ENCODE data around the gene MORN2.

Gene MORN2

DNA sequence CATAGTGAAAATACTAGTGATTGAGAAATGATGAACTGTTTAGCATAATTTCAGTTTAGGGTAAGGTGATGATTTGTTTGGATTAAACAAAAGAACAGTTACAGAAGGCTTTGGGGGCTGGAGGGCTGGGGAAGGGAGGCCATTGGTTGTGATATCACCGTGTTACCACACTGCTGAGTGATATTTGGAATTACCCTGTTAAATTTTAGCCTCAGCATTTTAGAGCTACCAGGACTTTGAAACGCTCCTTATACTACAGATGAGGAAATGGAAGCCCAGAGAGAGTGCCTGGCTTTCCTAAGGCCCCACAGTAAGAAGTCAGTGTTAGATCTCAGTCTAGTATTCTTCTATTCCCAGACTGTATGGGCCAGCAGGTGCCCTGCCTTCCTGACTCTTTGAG is 29.5 kb downstream of the MORN2 start:
- H3K4me3 ChIP-seq (ENCODE audit: low read depth, low read length) = no peak overlapping the region
- in situ Hi-C loops (cut with HindIII; ENCODE audit: low sequenced_read_pairs) = no loop called here
- TF ChIP-seq, protein P1, sequence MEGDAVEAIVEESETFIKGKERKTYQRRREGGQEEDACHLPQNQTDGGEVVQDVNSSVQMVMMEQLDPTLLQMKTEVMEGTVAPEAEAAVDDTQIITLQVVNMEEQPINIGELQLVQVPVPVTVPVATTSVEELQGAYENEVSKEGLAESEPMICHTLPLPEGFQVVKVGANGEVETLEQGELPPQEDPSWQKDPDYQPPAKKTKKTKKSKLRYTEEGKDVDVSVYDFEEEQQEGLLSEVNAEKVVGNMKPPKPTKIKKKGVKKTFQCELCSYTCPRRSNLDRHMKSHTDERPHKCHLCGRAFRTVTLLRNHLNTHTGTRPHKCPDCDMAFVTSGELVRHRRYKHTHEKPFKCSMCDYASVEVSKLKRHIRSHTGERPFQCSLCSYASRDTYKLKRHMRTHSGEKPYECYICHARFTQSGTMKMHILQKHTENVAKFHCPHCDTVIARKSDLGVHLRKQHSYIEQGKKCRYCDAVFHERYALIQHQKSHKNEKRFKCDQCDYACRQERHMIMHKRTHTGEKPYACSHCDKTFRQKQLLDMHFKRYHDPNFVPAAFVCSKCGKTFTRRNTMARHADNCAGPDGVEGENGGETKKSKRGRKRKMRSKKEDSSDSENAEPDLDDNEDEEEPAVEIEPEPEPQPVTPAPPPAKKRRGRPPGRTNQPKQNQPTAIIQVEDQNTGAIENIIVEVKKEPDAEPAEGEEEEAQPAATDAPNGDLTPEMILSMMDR (IDR thresholded peaks at IDR 0.05; ENCODE audit: low read depth, low read length) = no peak
- no peak for DNase-seq (ENCODE audit: low read depth, low spot score)

DNA sequence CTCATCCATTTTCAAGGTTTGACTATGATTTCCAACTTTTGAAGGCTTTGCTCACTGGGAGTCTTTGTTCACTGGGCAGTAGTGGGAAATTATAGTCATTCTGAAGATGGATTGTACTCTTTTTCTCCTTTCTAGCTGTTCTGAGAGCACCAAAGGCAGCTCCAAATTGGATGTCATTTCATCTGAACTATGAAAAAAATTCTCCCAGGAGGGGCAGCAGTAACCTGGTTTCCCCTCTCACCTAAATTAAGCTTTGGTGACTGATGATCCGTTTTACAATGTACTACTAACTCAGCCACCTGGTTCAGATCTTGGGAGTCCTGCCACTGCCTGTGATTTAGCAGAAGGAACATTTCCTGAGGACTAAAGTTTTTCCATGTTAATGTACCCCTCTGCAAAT is 31.5 kb downstream of the MORN2 start:
- in situ Hi-C loops (cut with HindIII; ENCODE audit: low sequenced_read_pairs) = no loop called here
- DNase-seq (ENCODE audit: low read depth, low spot score) = no peak

DNA sequence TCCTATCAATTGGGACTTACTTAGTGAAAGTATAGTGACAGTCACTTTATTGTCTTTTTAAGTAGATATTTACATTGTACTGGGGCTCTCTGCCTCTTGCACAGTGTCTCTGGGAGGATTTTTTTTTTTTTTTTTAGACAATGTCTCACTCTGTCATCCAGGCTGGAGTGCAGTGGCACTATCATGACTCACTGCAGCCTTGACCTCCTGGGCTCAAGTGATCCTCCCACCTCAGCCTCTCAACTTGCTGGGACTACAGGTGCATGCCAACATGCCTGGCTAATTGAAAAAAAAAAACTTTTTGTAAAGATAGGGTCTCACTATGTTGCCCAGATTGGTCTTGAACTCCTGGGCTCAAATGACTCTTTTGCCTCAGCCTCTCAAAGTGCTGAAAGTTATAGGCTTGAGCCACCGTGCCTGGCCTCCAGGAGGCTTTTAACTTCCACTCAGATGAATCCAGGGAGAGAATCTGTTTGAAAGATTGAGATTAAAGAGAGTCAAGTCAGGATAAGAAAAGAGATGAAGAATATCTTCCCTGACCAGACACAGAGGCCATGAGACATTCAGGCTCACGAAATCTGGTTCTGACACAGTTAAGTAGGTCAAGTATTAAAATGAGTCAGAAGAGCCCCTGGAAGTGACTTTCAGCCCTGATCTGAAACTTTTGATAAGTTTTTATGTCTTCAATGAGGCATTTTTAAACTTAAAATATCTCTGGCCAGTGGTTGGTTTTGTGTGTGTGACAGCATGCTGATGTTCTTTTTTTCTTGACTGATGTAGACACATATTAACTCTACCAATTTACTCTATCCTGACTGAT is 32.2 kb downstream of the MORN2 start:
- DNase-seq (ENCODE audit: low read depth, low spot score) = no peak
- in situ Hi-C loops (cut with HindIII; ENCODE audit: low sequenced_read_pairs) = no loop called here
- TF ChIP-seq, protein P1 (IDR thresholded peaks at IDR 0.05; ENCODE audit: low read depth, low read length) = no peak
- no peak overlapping the region for H3K4me3 ChIP-seq (ENCODE audit: low read depth, low read length)

More for the DNA sequence above, 31.5 kb downstream of the MORN2 start:
- H3K4me3 ChIP-seq (ENCODE audit: low read depth, low read length) = no peak overlapping the region
- TF ChIP-seq, protein P1 (IDR thresholded peaks at IDR 0.05; ENCODE audit: low read depth, low read length) = no peak

DNA sequence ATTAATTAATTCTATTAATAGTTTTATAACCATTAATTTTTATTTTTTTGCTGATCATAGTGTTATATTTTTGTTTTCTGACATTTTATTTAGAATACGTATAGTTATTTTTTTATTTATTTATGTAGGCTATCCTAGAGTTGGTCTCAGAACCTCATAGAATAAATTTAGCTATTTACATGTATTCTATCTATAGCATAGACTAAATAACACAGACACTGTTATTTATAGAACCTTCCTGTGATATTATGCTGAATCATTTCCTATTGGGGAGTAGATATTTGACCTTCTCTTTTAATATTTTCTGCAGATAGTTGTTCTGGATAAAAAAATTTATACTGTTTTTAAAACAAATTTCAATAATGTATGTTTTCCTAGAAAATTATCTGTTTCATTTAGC is 34.1 kb downstream of the MORN2 start:
- H3K4me3 ChIP-seq (ENCODE audit: low read depth, low read length) = no peak overlapping the region
- DNase-seq (ENCODE audit: low read depth, low spot score) = no peak
- TF ChIP-seq, protein P1 (IDR thresholded peaks at IDR 0.05; ENCODE audit: low read depth, low read length) = no peak
- in situ Hi-C loops (cut with HindIII; ENCODE audit: low sequenced_read_pairs) = no loop called here

DNA sequence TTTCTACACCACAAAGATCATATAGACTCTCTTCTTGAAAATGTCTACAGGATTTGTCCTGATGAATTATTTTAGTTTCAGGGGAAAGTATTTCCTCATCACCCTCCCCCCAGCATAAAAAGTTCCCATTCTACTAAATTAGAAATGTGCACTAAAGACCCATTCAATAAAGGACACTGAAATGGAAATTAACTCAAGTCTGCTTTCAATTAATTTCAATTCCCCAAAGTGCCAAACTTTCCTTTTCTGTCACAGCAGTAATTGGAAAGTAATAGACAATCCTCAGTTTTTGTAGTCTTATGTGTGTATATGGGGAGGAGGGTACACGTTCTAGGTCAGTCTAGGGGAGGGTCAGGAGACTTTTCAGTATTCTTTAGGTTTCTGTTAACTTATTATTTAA is 35.4 kb downstream of the MORN2 start:
- DNase-seq (ENCODE audit: low read depth, low spot score) = no peak
- TF ChIP-seq, protein P1 (IDR thresholded peaks at IDR 0.05; ENCODE audit: low read depth, low read length) = no peak
- no peak overlapping the region for H3K4me3 ChIP-seq (ENCODE audit: low read depth, low read length)
- in situ Hi-C loops (cut with HindIII; ENCODE audit: low sequenced_read_pairs) = no loop called here

DNA sequence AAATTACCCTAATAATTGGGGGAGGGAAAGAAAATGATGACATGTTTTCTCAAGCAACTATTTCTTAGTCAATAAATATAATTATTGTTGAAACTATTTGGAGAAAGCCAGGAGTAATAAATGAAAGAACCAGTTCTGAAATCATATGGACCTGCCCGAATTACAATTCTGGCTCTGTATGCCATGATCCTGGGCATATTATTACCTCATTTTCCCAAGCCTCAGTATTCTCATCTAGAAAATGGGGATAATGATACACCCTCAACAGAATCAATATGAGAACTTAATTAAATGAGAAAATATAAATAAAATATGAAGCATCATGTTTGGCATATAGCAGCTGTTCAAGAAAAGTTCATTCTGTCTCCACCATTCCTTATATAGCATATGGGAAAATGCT is 36.8 kb downstream of the MORN2 start:
- DNase-seq (ENCODE audit: low read depth, low spot score) = no peak
- TF ChIP-seq, protein P1 (IDR thresholded peaks at IDR 0.05; ENCODE audit: low read depth, low read length) = no peak
- no peak overlapping the region for H3K4me3 ChIP-seq (ENCODE audit: low read depth, low read length)
- in situ Hi-C loops (cut with HindIII; ENCODE audit: low sequenced_read_pairs) = no loop called here

All from astrocyte of the spinal cord (primary cell).